Activated effector memory CD4-positive, alpha-beta T cell treated with Interleukin-2 at 50 U/mL for 16 hours (primary cell): ENCODE measurements around the gene BMP7.

ENCODE experiments used
- DNase-seq: peaks from one replicate; pipeline ENCODE4 v3.0.0-alpha.2; 2020

Gene BMP7

GRCh38 chr20:57187068-57187634, 79.3 kb downstream of the BMP7 start:
- no peak for DNase-seq

GRCh38 chr20:57186192-57186591, 80.2 kb downstream of the BMP7 start:
- no peak for DNase-seq

GRCh38 chr20:57185188-57185743, 81.2 kb downstream of the BMP7 start:
- DNase-seq: no peak

- no peak for DNase-seq
Observed at GRCh38 chr20:57183457-57184009, 82.9 kb downstream of the BMP7 start.

- DNase-seq: no peak
Observed at GRCh38 chr20:57181639-57182038, 84.8 kb downstream of the BMP7 start.

GRCh38 chr20:57180954-57181353, 85.5 kb downstream of the BMP7 start:
- DNase-seq: no peak

- DNase-seq: no peak
Observed at GRCh38 chr20:57180387-57180786, 86.1 kb downstream of the BMP7 start.

- no peak for DNase-seq
Observed at GRCh38 chr20:57179265-57179664, 87.2 kb downstream of the BMP7 start.

- no peak for DNase-seq
Observed at GRCh38 chr20:57178582-57179111, 87.8 kb downstream of the BMP7 start.

GRCh38 chr20:57177636-57178280, 88.7 kb downstream of the BMP7 start:
- DNase-seq: no peak

GRCh38 chr20:57176842-57177241, 89.6 kb downstream of the BMP7 start:
- no peak for DNase-seq

GRCh38 chr20:57175397-57176010, 90.9 kb downstream of the BMP7 start:
- no peak for DNase-seq

GRCh38 chr20:57174737-57175136, 91.7 kb downstream of the BMP7 start:
- DNase-seq: no peak

- DNase-seq: no peak
Observed at GRCh38 chr20:57173986-57174385, 92.5 kb downstream of the BMP7 start.

GRCh38 chr20:57173041-57173440, 93.4 kb downstream of the BMP7 start:
- no peak for DNase-seq

GRCh38 chr20:57170343-57170742, 96.1 kb downstream of the BMP7 start:
- no peak for DNase-seq

GRCh38 chr20:57169162-57169561, 97.3 kb downstream of the BMP7 start:
- DNase-seq: no peak

- no peak for DNase-seq
Observed at GRCh38 chr20:57167971-57168701, 98.3 kb downstream of the BMP7 start.

- DNase-seq: no peak
Observed at GRCh38 chr20:57167292-57167655, 99.2 kb downstream of the BMP7 start.

- no peak for DNase-seq
Observed at GRCh38 chr20:57166568-57167291, 99.7 kb downstream of the BMP7 start.

GRCh38 chr20:57165427-57166004, 100.9 kb downstream of the BMP7 start:
- DNase-seq: no peak

- DNase-seq: no peak
Observed at GRCh38 chr20:57164872-57165271, 101.6 kb downstream of the BMP7 start.
